H1 (cell line): Measurements from ENCODE around the gene CCDC185. TPM values are rescaled to one million over a fixed set of nuclear protein-coding genes. Genes with fewer than 3 reads are reported as not detected.

Experiments used
- CTCF ChIA-PET: fragments of 300-600 bp; sonication (Branson Sonifier 250); formaldehyde crosslinking; loops from one replicate; lab custom pipeline; 2021; ENCODE audit not compliant: partially characterized antibody; lab: Charles Lee
- POLR2A ChIA-PET: fragments of 300-600 bp; sonication (Branson Sonifier 250); formaldehyde crosslinking; loops from one replicate; lab custom pipeline; 2021; ENCODE audit warnings: inconsistent platforms; ENCODE audit not compliant: partially characterized antibody; lab: Charles Lee
- DNase-seq, 2 experiments: peaks; one replicate each; pipeline versions ENCODE4 v3.0.0 to v3.0.0-alpha.2; 2010 to 2022; ENCODE audit warnings: low spot score in 2 of 2, low read depth in 1 of 2, mixed read lengths in 1 of 2
- FAIRE-seq: peaks from 2 replicates; lab custom pipeline; 2011; peaks lifted over from hg19 to GRCh38; lab: Jason Lieb, UNC
- H2AFZ ChIP-seq: 2 replicates; pipeline ENCODE4 v1.8.1; 2012; ENCODE audit warnings: low read length, inconsistent platforms
- H2AK5ac ChIP-seq: 2 replicates; pipeline ENCODE4 v1.6.1; 2013; ENCODE audit warnings: low read depth, low read length
- H2BK120ac ChIP-seq: replicated peaks from 2 replicates; pipeline ENCODE3; 2013; ENCODE audit warnings: low read depth, low read length, inconsistent platforms
- H2BK12ac ChIP-seq: 2 replicates; pipeline ENCODE4 v1.6.1; 2013; ENCODE audit warnings: low read depth, low read length
- H2BK15ac ChIP-seq: 2 replicates; pipeline ENCODE4 v1.6.1; 2013; ENCODE audit warnings: low read length
- H2BK20ac ChIP-seq: 2 replicates; pipeline ENCODE4 v1.6.1; 2013; ENCODE audit warnings: low read length
- H2BK5ac ChIP-seq: 2 replicates; pipeline ENCODE4 v1.6.1; 2013; ENCODE audit warnings: low read depth, low read length
- H3K14ac ChIP-seq: 2 replicates; pipeline ENCODE4 v1.6.1; 2013; ENCODE audit warnings: inconsistent platforms; ENCODE audit not compliant: insufficient read length
- H3K18ac ChIP-seq: 2 replicates; pipeline ENCODE4 v1.6.1; 2013; ENCODE audit warnings: low read length; ENCODE audit errors: extremely low read depth
- H3K23ac ChIP-seq: 2 replicates; pipeline ENCODE4 v1.6.1; 2013; ENCODE audit warnings: inconsistent platforms; ENCODE audit not compliant: insufficient read length
- H3K23me2 ChIP-seq: 2 replicates; pipeline ENCODE4 v1.6.1; 2013; ENCODE audit warnings: low read depth, low read length
- H3K27ac ChIP-seq: 2 replicates; pipeline ENCODE4 v1.6.1; 2011; ENCODE audit warnings: low read depth, low read length, inconsistent platforms
- H3K27me3 ChIP-seq, 4 experiments: replicated peaks in 1 of 4; 1 replicate in 1 of 4; 2 replicates in 3 of 4; pipeline versions ENCODE4 v1.6.1 to v1.8.1; 2011 to 2013; ENCODE audit warnings: low read length in 3 of 4, mild to moderate bottlenecking in 3 of 4, inconsistent platforms in 2 of 4, mixed read lengths in 2 of 4, moderate library complexity in 1 of 4; ENCODE audit not compliant: control insufficient read depth in 3 of 4, insufficient read depth in 3 of 4; ENCODE audit errors: extremely low read depth in 1 of 4
- H3K36me3 ChIP-seq, 4 experiments: 2 replicates each; pipeline versions ENCODE4 v1.6.1 to v1.8.1; 2011 to 2013; ENCODE audit warnings: mild to moderate bottlenecking in 4 of 4, low read length in 3 of 4, moderate library complexity in 2 of 4, control low read depth in 1 of 4, inconsistent platforms in 1 of 4; ENCODE audit not compliant: insufficient read depth in 4 of 4, control insufficient read depth in 2 of 4
- H3K4ac ChIP-seq: replicated peaks from 2 replicates; pipeline ENCODE3; 2013; ENCODE audit warnings: low read length, low read depth, mixed read lengths, inconsistent platforms; ENCODE audit not compliant: insufficient read length
- H3K4me1 ChIP-seq, 4 experiments: replicated peaks in 1 of 4; 1 replicate in 1 of 4; 2 replicates in 3 of 4; pipeline versions ENCODE4 v1.6.1 to v1.8.1; 2011 to 2013; ENCODE audit warnings: low read length in 3 of 4, inconsistent platforms in 2 of 4, mixed read lengths in 1 of 4; ENCODE audit not compliant: insufficient read depth in 4 of 4, control insufficient read depth in 3 of 4
- H3K4me2 ChIP-seq, 2 experiments: 2 replicates each; pipeline versions ENCODE4 v1.6.1 to v1.8.1; 2011 to 2013; ENCODE audit warnings: low read depth in 2 of 2, low read length in 2 of 2, control low read depth in 1 of 2, inconsistent platforms in 1 of 2, mild to moderate bottlenecking in 1 of 2; ENCODE audit not compliant: insufficient read depth in 1 of 2
- H3K4me3 ChIP-seq, 4 experiments: fragments of 200-600, 300-600 bp in 1 of 4; sonication (generic), shearing (Covaris generic), sonication (Bioruptor Twin) in 1 of 4; 2 replicates each; pipeline versions ENCODE4 v1.5.1 to v1.8.1; 2011 to 2016; ENCODE audit warnings: low read length in 4 of 4, low read depth in 3 of 4, control low read depth in 2 of 4, inconsistent platforms in 2 of 4, mild to moderate bottlenecking in 2 of 4, mixed read lengths in 1 of 4, moderate library complexity in 1 of 4; ENCODE audit not compliant: insufficient read depth in 2 of 4; ENCODE audit errors: extremely low read depth in 1 of 4
- H3K56ac ChIP-seq: replicated peaks from 2 replicates; pipeline ENCODE3; 2013; ENCODE audit warnings: low read depth, mild to moderate bottlenecking, mixed read lengths, low read length, inconsistent platforms; ENCODE audit not compliant: insufficient read length
- H3K79me1 ChIP-seq: 2 replicates; pipeline ENCODE4 v1.6.1; 2013; ENCODE audit warnings: low read depth, low read length, control low read depth
- H3K79me2 ChIP-seq, 2 experiments: 2 replicates each; pipeline versions ENCODE4 v1.6.1 to v1.8.1; 2012 to 2013; ENCODE audit warnings: low read length in 2 of 2, mild to moderate bottlenecking in 2 of 2, inconsistent platforms in 1 of 2; ENCODE audit not compliant: insufficient read depth in 2 of 2, control insufficient read depth in 1 of 2
- H3K9ac ChIP-seq, 4 experiments: replicated peaks in 1 of 4; 1 replicate in 1 of 4; 2 replicates in 3 of 4; pipeline versions ENCODE4 v1.6.1 to v1.8.1; 2011 to 2013; ENCODE audit warnings: low read depth in 3 of 4, low read length in 3 of 4, control low read depth in 2 of 4, mild to moderate bottlenecking in 2 of 4, moderate library complexity in 2 of 4, inconsistent platforms in 1 of 4; ENCODE audit errors: extremely low read depth in 1 of 4
- H3K9me3 ChIP-seq, 2 experiments: 2 replicates each; pipeline versions ENCODE4 v1.6.1 to v1.8.1; 2012 to 2013; ENCODE audit warnings: mild to moderate bottlenecking in 2 of 2, moderate library complexity in 2 of 2, control low read depth in 1 of 2, inconsistent platforms in 1 of 2, low read depth in 1 of 2, low read length in 1 of 2, mixed read lengths in 1 of 2; ENCODE audit not compliant: insufficient read depth in 2 of 2
- H4K20me1 ChIP-seq, 2 experiments: replicated peaks in 1 of 2; 2 replicates each; pipeline versions ENCODE3 to v1.8.1; 2011 to 2013; ENCODE audit warnings: inconsistent platforms in 2 of 2, low read length in 2 of 2, mild to moderate bottlenecking in 1 of 2; ENCODE audit not compliant: insufficient read depth in 2 of 2, control insufficient read depth in 1 of 2
- H4K5ac ChIP-seq: 2 replicates; pipeline ENCODE4 v1.6.1; 2013; ENCODE audit warnings: low read length, low read depth, mixed read lengths, inconsistent platforms; ENCODE audit not compliant: insufficient read length
- H4K8ac ChIP-seq: 2 replicates; pipeline ENCODE4 v1.8.0; 2013; ENCODE audit warnings: mild to moderate bottlenecking, moderate library complexity, low read length, inconsistent platforms; ENCODE audit not compliant: insufficient read depth; ENCODE audit errors: extremely low read depth
- H4K91ac ChIP-seq: replicated peaks from 2 replicates; pipeline ENCODE3; 2013; ENCODE audit warnings: low read length, mixed read lengths, inconsistent platforms; ENCODE audit not compliant: insufficient read length
- ASH2L ChIP-seq: fragments of 200-600, 300-600 bp; sonication (generic); IDR thresholded peaks from one replicate; pipeline ENCODE4 v1.7.1; 2017; ENCODE audit warnings: low read length
- BACH1 ChIP-seq: IDR thresholded peaks from 2 replicates; pipeline ENCODE4 v1.6.1; 2012; ENCODE audit warnings: low read length, improper control_type of control experiment
- BCL11A ChIP-seq, 2 experiments: IDR thresholded peaks; one replicate each; pipeline ENCODE4 v1.6.1; 2011; ENCODE audit warnings: low read depth in 2 of 2, low read length in 2 of 2, mild to moderate bottlenecking in 2 of 2
- CBX5 ChIP-seq: fragments of 300-800, 300-1000 bp; sonication (generic); IDR thresholded peaks from 2 replicates; pipeline ENCODE4 v1.7.1; 2016; ENCODE audit warnings: antibody characterized with exemption, low read length, low read depth
- CBX8 ChIP-seq: fragments of 300-800, 300-1000 bp; sonication (generic); IDR thresholded peaks from 2 replicates; pipeline ENCODE4 v1.7.1; 2016; ENCODE audit warnings: low read depth, low read length, borderline replicate concordance
- CTBP2 ChIP-seq: IDR thresholded peaks from 2 replicates; pipeline ENCODE4 v1.7.0; 2011; ENCODE audit warnings: borderline replicate concordance, mild to moderate bottlenecking, moderate library complexity, mixed read lengths, low read length; ENCODE audit not compliant: insufficient read depth, insufficient read length
- GTF2F1 ChIP-seq: IDR thresholded peaks from 2 replicates; pipeline ENCODE4 v1.6.1; 2012; ENCODE audit warnings: low read depth, low read length, improper control_type of control experiment, borderline replicate concordance
- JUN ChIP-seq: IDR thresholded peaks from 2 replicates; pipeline ENCODE4 v1.6.1; 2011; ENCODE audit warnings: low read depth, mild to moderate bottlenecking, improper control_type of control experiment, low read length
- KDM4A ChIP-seq: IDR thresholded peaks from one replicate; pipeline ENCODE4 v1.7.1; 2012; ENCODE audit warnings: low read depth, mild to moderate bottlenecking, moderate library complexity, low read length, inconsistent platforms; ENCODE audit not compliant: severe bottlenecking
- NANOG ChIP-seq: IDR thresholded peaks from 2 replicates; pipeline ENCODE4 v1.6.1; 2011; ENCODE audit warnings: low read length, low read depth, mild to moderate bottlenecking, inconsistent platforms; ENCODE audit not compliant: insufficient read depth, poor library complexity, severe bottlenecking
- POLR2A ChIP-seq, 2 experiments: IDR thresholded peaks; 1 replicate in 1 of 2; 2 replicates in 1 of 2; pipeline ENCODE4 v1.6.1; 2011; ENCODE audit warnings: low read depth in 2 of 2, low read length in 2 of 2, mild to moderate bottlenecking in 2 of 2; ENCODE audit errors: control extremely low read depth in 1 of 2
- RAD21 ChIP-seq, 2 experiments: IDR thresholded peaks in 1 of 2; conservative IDR thresholded peaks in 1 of 2; 2 replicates each; pipeline ENCODE4 v1.6.1; 2011; ENCODE audit warnings: low read depth in 2 of 2, low read length in 2 of 2, improper control_type of control experiment in 1 of 2, inconsistent platforms in 1 of 2, mild to moderate bottlenecking in 1 of 2, moderate library complexity in 1 of 2
- TEAD4 ChIP-seq: IDR thresholded peaks from 2 replicates; pipeline ENCODE4 v1.6.1; 2012; ENCODE audit warnings: low read depth, low read length, inconsistent platforms, mixed read lengths
- ZNF274 ChIP-seq: IDR thresholded peaks from 2 replicates; pipeline ENCODE4 v1.7.0; 2012; ENCODE audit warnings: low read length, borderline replicate concordance; ENCODE audit errors: extremely low read depth
- polyA plus RNA-seq, 7 experiments: library from polyadenylated mRNA; depleted of rRNA in 3 of 7; stranded (reverse) in 5 of 7; unstranded in 2 of 7; fragments of >200 nt in 5 of 7; fragments of 200-250 nt in 2 of 7; gene quantifications; 1 replicate in 5 of 7; 2 replicates in 1 of 7; 4 replicates in 1 of 7; pipeline versions ENCODE4 v1.2.1 to v1.2.3, GENCODE V29; 2011 to 2013; ENCODE audit warnings: missing spikeins in 2 of 7, mixed read lengths in 2 of 7
- total RNA-seq: library from RNA; stranded (reverse); fragmentation: NEBNext Ultra II Directional; extraction: Animal tissue kit (Norgen Biotek cat#: 25700); gene quantifications from 2 replicates; pipeline ENCODE4 v1.2.1, GENCODE V29; 2021
- TF ChIP-seq, protein P1 (sequence below): IDR thresholded peaks from 2 replicates; pipeline ENCODE4 v1.6.1; 2011; ENCODE audit warnings: low read depth, mild to moderate bottlenecking, low read length; ENCODE audit not compliant: insufficient read depth

Gene CCDC185
- total and polyA plus RNA-seq, 2 of the 8 experiments (the other 6 are each of a cell fraction or from before 2014, with no cell fraction given): not detected

DNA sequence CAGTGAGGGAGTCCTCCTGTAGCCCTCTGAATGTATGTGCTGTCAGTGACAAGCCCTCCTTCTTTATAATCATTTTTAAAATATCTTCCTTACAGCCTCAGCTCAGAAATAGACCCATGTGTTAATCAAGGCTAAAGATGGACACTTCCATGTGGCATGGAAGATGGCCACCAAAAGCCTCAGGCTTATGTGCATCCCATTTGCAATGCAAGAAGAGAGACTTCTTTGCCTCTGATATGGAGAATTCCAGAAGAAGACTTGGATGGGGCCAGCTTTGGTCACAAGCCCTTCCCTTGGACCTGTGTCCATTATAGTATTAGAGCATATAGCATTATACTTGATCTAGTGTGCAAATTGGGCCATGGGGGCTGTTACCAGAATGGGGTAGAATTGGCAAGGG, 18.5 kb downstream of the CCDC185 start:
- no peaks in the 10 kb centered on the region for H3K23me2 ChIP-seq
- no peak overlapping the region for H3K9ac ChIP-seq
- no peaks in the 10 kb centered on the region for H3K36me3 ChIP-seq
- no peak overlapping the region for H2BK5ac ChIP-seq
- H4K8ac ChIP-seq: no peak overlapping the region
- H3K79me1 ChIP-seq: no peaks in the 10 kb centered on the region
- no peak overlapping the region for H4K91ac ChIP-seq
- H3K4me1 ChIP-seq: no peaks in the 10 kb centered on the region
- no peak overlapping the region for H3K27ac ChIP-seq
- no peaks in the 10 kb centered on the region for H3K27me3 ChIP-seq
- DNase-seq (no peak), FAIRE-seq (no peak)
- H3K56ac ChIP-seq: no peak overlapping the region
- H3K4me3 ChIP-seq: no peak overlapping the region
- H3K23ac ChIP-seq: no peak overlapping the region
- no peak overlapping the region for H3K18ac ChIP-seq
- H3K4ac ChIP-seq: no peak overlapping the region
- H2BK120ac ChIP-seq: no peak overlapping the region
- no peak overlapping the region for H3K4me2 ChIP-seq
- no peaks in the 10 kb centered on the region for H3K9me3 ChIP-seq
- no peak overlapping the region for H2BK12ac ChIP-seq
- H3K79me2 ChIP-seq: no peaks in the 10 kb centered on the region
- H2BK20ac ChIP-seq: no peak overlapping the region
- CTCF ChIA-PET: interaction anchor here (0.6 to 1.3 kb wide), 3 partner anchors 10 to 51 kb away, joined by 3 read pairs; no protein-coding TSS in a partner anchor
- no peak overlapping the region for H4K5ac ChIP-seq
- H2AFZ ChIP-seq: no peak overlapping the region
- POLR2A ChIA-PET: interaction anchor here (1.6 kb wide), 1 partner anchor 10 kb away, joined by 3 read pairs; no protein-coding TSS in a partner anchor
- H2BK15ac ChIP-seq: no peak overlapping the region
- H4K20me1 ChIP-seq: no peaks in the 10 kb centered on the region
- H2AK5ac ChIP-seq: no peak overlapping the region
- H3K14ac ChIP-seq: no peak overlapping the region
- TF ChIP-seq BCL11A (IDR thresholded peaks at IDR 0.05; ENCODE audit: low read depth in 2 of 2, low read length in 2 of 2) (no peak), ZNF274 (no peak), RAD21 (IDR thresholded peaks at IDR 0.05 in 1 of 2, conservative IDR thresholded peaks at IDR 0.05 in 1 of 2; ENCODE audit: low read depth in 2 of 2, low read length in 2 of 2) (no peak), TEAD4 (no peak), CBX5 (no peak), POLR2A (IDR thresholded peaks at IDR 0.05; ENCODE audit: control extremely low read depth in 1 of 2, low read depth in 2 of 2, low read length in 2 of 2) (no peak), JUN (no peak), CBX8 (no peak), CTBP2 (no peak), KDM4A (no peak), ASH2L (no peak), NANOG (no peak), GTF2F1 (no peak), BACH1 (no peak)
- TF ChIP-seq, protein P1, sequence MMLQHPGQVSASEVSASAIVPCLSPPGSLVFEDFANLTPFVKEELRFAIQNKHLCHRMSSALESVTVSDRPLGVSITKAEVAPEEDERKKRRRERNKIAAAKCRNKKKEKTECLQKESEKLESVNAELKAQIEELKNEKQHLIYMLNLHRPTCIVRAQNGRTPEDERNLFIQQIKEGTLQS: no peak
